ENCODE results near the gene SLC29A2.

DNA sequence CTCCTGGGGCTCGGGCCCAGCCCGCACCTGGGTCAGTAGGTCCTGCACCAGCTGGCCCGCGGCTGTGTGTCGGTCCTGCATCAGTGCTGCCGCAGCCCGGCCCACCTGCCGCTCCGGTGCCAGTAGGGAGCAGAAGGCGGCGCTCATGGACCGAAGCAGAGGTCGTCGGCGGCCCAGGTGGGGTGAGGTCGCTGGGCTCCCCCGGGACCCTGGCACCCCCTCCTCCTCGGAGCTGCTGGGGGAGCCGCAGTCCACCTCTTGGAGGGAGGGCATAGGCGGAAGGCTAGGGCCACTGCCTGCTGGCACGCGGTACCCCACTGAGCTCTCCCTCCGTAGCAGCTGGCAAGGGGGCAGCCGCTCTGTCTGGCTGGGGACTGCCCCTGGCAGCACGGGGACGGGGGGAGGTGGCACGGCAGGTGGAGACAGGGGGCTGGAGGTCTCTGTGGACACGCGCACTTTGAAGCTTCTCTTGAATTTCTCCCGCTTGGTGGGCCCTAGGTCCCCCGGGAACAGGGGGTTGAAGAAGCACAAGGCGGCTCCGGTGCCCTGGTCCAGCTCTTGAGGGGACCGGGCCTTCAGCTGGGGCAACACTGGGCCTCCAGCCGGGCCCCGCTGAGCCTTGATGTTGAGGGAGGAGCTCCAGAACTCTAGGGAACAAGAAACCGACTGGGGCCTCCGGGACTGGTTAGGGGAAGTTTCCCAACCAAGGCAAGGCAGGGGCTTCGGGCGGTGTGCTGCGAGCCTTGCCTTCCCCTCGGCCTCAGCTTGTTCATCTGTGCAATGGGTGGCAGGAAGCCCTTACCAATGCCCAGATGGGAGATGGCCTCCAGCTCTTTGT lies 36.7 kb downstream of the SLC29A2 start:
- no peak for TF ChIP-seq CTCF (conservative IDR thresholded peaks at IDR 0.05; ENCODE audit: low read depth, low read length)
- no peak for TF ChIP-seq EZH2 (IDR thresholded peaks at IDR 0.05; ENCODE audit: low read length, unreplicated experiment)
- TF ChIP-seq EZH2phosphoT487 (IDR thresholded peaks at IDR 0.05; ENCODE audit: borderline replicate concordance, low read length), result no peak

All from PC-3 (cell line).